ENCODE data around the gene CDH4. TPM values are rescaled to one million over a fixed set of nuclear protein-coding genes. Genes with fewer than 3 reads are reported as not detected.

The CDH4 gene
- total and polyA plus RNA-seq, 4 experiments from 2014 or later = 0.39 to 1.1 (median 0.41) TPM; not detected in 1

DNA sequence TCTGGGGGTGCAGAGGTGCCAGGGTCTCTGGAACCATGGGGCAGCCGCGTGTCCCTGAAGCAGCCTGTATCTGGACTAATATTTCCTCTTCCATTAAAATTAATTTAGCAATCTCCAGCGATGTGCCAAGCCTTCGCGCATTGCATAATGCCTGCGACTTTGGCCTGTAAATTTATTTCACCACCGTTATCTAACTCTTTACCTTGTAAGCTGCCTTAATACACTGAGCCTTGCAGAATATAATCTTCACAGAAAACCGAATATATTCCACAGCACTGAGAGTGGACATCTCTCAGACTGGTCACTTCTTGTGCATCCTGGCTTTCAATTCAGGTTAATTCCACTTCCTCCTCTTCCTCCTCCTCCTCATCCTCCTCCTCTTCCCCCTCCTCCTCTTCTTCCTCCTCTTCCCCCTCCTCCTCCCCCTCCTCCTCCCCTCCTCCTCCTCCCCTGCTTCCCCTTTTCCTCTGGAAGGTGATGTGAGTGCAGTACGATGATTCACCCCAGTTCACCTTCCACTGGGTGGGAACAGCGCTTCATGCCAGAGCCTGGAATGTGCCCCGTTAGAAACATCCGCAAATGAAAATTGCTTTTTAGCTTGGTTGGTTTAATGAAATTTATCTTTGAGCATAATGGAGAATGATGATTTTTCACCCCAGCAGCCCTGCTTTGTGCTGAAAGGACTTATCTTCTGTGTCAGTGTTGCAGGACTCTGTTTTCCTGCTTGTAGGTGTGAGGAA is 101.4 kb downstream of the CDH4 start:
- intact Hi-C loops (cut with micrococcal nuclease) = no loop called here
- Histone ChIP-seq H3K4me3 (ENCODE audit: low read length in 2 of 2) (no peak overlapping the region), H3K4me1 (ENCODE audit: insufficient read depth, low read length) (no peaks in the 10 kb centered on the region), H3K27ac (ENCODE audit: low read depth, low read length) (no peak overlapping the region), H3K36me3 (ENCODE audit: insufficient read depth, low read length) (no peaks in the 10 kb centered on the region), H3K9me3 (ENCODE audit: control insufficient read depth in 1 of 2, low read length in 2 of 2) (no peaks in the 10 kb centered on the region), H3K27me3 (ENCODE audit: insufficient read depth, low read length) (no peaks in the 10 kb centered on the region)
- ChIA-PET CTCF (ENCODE audit: partially characterized antibody) (no interaction called here), POLR2A (ENCODE audit: partially characterized antibody) (no interaction called here)
- H3K36me3 Mint-ChIP-seq = no peaks in the 10 kb centered on the region
- no peak for DNase-seq
- no peak overlapping the region for H3K4me3 Mint-ChIP-seq
- H3K27ac Mint-ChIP-seq = no peak overlapping the region
- peaks cover 0 to 6% (median 0%) of the 10 kb centered on the region in 8 donors for H3K9me3 Mint-ChIP-seq
- H3K27me3 Mint-ChIP-seq = peaks cover 2 to 9% of the 10 kb centered on the region in 2 donors
- no peaks in the 10 kb centered on the region for H3K4me1 Mint-ChIP-seq

DNA sequence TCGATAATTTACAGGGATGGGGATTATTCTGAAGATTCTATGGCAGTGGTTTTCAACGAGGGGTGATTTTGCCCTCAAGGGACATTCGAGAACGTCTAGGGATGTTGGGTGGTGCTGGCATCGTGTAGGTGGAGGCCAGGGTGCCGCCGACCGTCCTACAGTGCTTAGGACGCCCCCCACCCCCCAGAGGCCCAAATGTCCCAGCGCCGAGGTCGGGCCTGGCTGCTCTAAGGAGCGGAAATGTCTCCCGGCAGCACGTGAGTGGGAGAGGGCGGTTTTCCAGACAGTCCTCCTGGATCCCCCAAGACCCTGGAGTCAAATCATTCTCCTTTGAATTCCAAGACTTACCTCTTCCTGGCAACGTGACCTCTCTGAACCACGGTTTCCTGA is 101.9 kb downstream of the CDH4 start:
- Histone ChIP-seq H3K27ac (ENCODE audit: low read depth, low read length) (no peak overlapping the region), H3K36me3 (ENCODE audit: insufficient read depth, low read length) (no peaks in the 10 kb centered on the region), H3K9me3 (ENCODE audit: control insufficient read depth in 1 of 2, low read length in 2 of 2) (no peaks in the 10 kb centered on the region), H3K4me1 (ENCODE audit: insufficient read depth, low read length) (no peaks in the 10 kb centered on the region), H3K4me3 (ENCODE audit: low read length in 2 of 2) (no peak overlapping the region), H3K27me3 (ENCODE audit: insufficient read depth, low read length) (no peaks in the 10 kb centered on the region)
- DNase-seq = no peak
- Mint-ChIP-seq H3K36me3 (no peaks in the 10 kb centered on the region), H3K4me1 (no peaks in the 10 kb centered on the region), H3K4me3 (no peak overlapping the region), H3K27ac (no peak overlapping the region), H3K27me3 (peaks cover 2 to 9% of the 10 kb centered on the region in 2 donors), H3K9me3 (peaks cover 0 to 6% (median 0%) of the 10 kb centered on the region in 8 donors)
- POLR2A ChIA-PET (ENCODE audit: partially characterized antibody) = no interaction called here
- CTCF ChIA-PET (ENCODE audit: partially characterized antibody) = no interaction called here
- intact Hi-C loops (cut with micrococcal nuclease) = no loop called here

DNA sequence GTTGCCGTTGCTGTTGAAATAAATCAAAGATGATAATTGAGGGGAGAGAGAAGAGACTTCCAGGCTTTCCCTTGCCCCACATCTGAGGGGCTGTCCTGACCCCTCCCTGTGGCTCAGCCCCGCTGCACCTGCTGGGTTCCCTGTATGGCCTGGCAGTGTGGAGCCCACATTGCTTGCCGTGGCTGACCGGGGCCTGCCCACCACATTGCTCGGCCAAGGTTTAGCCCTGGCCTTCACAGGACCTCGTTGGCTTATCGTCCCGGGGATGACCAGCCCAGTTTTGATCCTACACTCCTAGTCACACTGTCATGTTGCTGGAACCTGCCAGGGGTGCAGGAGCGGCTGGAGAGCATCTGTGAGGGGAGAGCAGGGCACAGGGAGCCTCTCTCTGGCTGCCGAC is 102.4 kb downstream of the CDH4 start:
- Histone ChIP-seq H3K9me3 (ENCODE audit: control insufficient read depth in 1 of 2, low read length in 2 of 2) (no peaks in the 10 kb centered on the region), H3K27ac (ENCODE audit: low read depth, low read length) (no peak overlapping the region), H3K4me1 (ENCODE audit: insufficient read depth, low read length) (no peaks in the 10 kb centered on the region), H3K36me3 (ENCODE audit: insufficient read depth, low read length) (no peaks in the 10 kb centered on the region), H3K27me3 (ENCODE audit: insufficient read depth, low read length) (no peaks in the 10 kb centered on the region), H3K4me3 (ENCODE audit: low read length in 2 of 2) (no peak overlapping the region)
- Mint-ChIP-seq H3K36me3 (no peaks in the 10 kb centered on the region), H3K4me1 (no peaks in the 10 kb centered on the region), H3K9me3 (peaks cover 0 to 6% (median 0%) of the 10 kb centered on the region in 8 donors), H3K27me3 (peaks cover 2 to 9% of the 10 kb centered on the region in 2 donors), H3K27ac (no peak overlapping the region), H3K4me3 (no peak overlapping the region)
- ChIA-PET CTCF (ENCODE audit: partially characterized antibody) (no interaction called here), POLR2A (ENCODE audit: partially characterized antibody) (no interaction called here)
- intact Hi-C loops (cut with micrococcal nuclease) = no loop called here
- no peak for DNase-seq

DNA sequence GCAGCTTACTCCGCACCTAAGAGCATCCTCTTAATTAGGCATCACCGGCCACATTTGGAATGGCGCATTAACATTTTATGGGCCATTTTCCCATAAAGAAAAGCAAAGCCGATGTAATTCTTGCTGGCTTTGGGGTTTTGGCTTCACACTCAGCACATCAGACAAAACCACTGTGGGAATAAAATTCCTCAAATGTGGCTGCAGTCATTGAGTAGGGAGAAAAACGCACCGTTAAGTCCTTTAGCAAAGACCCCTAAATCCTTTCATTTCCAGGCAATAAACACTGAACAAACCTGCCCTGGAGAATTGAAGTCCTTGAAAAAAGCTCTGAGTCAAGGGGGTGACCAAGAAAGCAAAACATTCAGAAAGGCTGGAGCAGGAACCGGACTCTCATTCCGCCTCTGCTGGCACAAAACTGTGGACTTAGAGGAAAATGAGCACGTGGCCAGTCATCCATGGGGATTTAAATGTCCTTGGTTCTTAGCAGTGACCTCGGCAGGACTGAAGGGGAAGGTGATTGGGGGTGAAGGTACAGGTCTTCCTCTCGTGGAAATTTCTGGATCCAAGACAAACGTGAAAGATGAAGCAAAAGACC is 102.9 kb downstream of the CDH4 start:
- no peak overlapping the region for H3K27ac Mint-ChIP-seq
- no peaks in the 10 kb centered on the region for H3K4me1 ChIP-seq (ENCODE audit: insufficient read depth, low read length)
- ChIA-PET POLR2A (ENCODE audit: partially characterized antibody) (no interaction called here), CTCF (ENCODE audit: partially characterized antibody) (no interaction called here)
- peaks cover 2 to 9% of the 10 kb centered on the region in 2 donors for H3K27me3 Mint-ChIP-seq
- H3K9me3 Mint-ChIP-seq = peaks cover 0 to 6% (median 0%) of the 10 kb centered on the region in 8 donors
- H3K27me3 ChIP-seq (ENCODE audit: insufficient read depth, low read length) = no peaks in the 10 kb centered on the region
- H3K4me3 ChIP-seq (ENCODE audit: low read length in 2 of 2) = no peak overlapping the region
- intact Hi-C loops (cut with micrococcal nuclease) = no loop called here
- no peaks in the 10 kb centered on the region for H3K4me1 Mint-ChIP-seq
- H3K9me3 ChIP-seq (ENCODE audit: control insufficient read depth in 1 of 2, low read length in 2 of 2) = no peaks in the 10 kb centered on the region
- no peak overlapping the region for H3K27ac ChIP-seq (ENCODE audit: low read depth, low read length)
- H3K36me3 Mint-ChIP-seq = no peaks in the 10 kb centered on the region
- H3K36me3 ChIP-seq (ENCODE audit: insufficient read depth, low read length) = no peaks in the 10 kb centered on the region
- DNase-seq = no peak
- no peak overlapping the region for H3K4me3 Mint-ChIP-seq

DNA sequence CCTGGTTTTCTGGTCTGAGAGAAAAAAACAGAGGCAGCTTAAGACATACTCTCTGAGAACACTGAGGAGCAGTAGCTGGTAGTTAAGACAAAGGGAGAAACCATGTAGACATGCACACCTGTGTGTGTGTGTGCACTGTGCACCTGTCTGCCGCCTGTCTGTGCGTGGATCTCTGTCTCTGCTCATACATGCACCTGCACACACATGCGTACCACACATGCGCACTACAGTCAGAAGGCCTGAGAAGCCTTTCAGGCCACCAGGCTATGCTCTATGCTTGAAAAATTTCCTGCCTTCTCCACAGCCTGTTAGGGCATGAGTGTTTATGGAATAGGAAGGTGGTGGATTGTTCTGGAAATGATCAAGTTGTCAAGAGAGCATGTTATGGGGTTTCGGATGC is 103.5 kb downstream of the CDH4 start:
- POLR2A ChIA-PET (ENCODE audit: partially characterized antibody) = no interaction called here
- Mint-ChIP-seq H3K27ac (no peak overlapping the region), H3K36me3 (no peaks in the 10 kb centered on the region), H3K4me3 (no peak overlapping the region), H3K4me1 (no peaks in the 10 kb centered on the region), H3K9me3 (peaks cover 0 to 6% (median 0%) of the 10 kb centered on the region in 8 donors), H3K27me3 (peaks cover 2 to 9% of the 10 kb centered on the region in 2 donors)
- Histone ChIP-seq H3K4me1 (ENCODE audit: insufficient read depth, low read length) (no peaks in the 10 kb centered on the region), H3K36me3 (ENCODE audit: insufficient read depth, low read length) (no peaks in the 10 kb centered on the region), H3K27me3 (ENCODE audit: insufficient read depth, low read length) (no peaks in the 10 kb centered on the region), H3K9me3 (ENCODE audit: control insufficient read depth in 1 of 2, low read length in 2 of 2) (no peaks in the 10 kb centered on the region), H3K4me3 (ENCODE audit: low read length in 2 of 2) (no peak overlapping the region), H3K27ac (ENCODE audit: low read depth, low read length) (no peak overlapping the region)
- DNase-seq = no peak
- CTCF ChIA-PET (ENCODE audit: partially characterized antibody) = no interaction called here
- intact Hi-C loops (cut with micrococcal nuclease) = no loop called here

DNA sequence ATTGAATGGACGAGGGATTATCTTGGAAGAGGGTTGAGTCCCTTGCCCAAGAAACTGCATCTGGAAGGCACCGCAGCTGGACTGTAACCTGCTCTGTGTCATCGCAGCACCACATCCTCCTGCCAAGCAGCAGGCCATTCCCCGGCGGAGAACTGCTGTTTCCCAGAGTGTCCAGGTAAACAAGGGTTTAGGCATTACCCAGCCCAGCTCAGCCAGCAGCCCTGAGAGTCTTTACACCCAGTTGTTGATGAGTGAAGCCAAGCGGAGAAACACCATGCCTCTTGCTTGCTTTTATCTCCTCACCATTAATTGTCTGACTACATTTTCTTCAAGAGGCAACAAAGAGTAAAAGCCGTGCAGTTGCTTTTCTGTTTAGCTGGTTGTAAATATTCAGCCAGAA is 104.1 kb downstream of the CDH4 start:
- no peak overlapping the region for H3K27ac ChIP-seq (ENCODE audit: low read depth, low read length)
- Mint-ChIP-seq H3K36me3 (no peaks in the 10 kb centered on the region), H3K27ac (no peak overlapping the region), H3K27me3 (peaks cover 2 to 7% of the 10 kb centered on the region in 2 donors), H3K4me1 (no peaks in the 10 kb centered on the region), H3K9me3 (peaks cover 0 to 6% (median 0%) of the 10 kb centered on the region in 8 donors), H3K4me3 (no peak overlapping the region)
- intact Hi-C loops (cut with micrococcal nuclease) = no loop called here
- ChIA-PET CTCF (ENCODE audit: partially characterized antibody) (no interaction called here), POLR2A (ENCODE audit: partially characterized antibody) (no interaction called here)
- H3K27me3 ChIP-seq (ENCODE audit: insufficient read depth, low read length) = no peaks in the 10 kb centered on the region
- no peaks in the 10 kb centered on the region for H3K9me3 ChIP-seq (ENCODE audit: control insufficient read depth in 1 of 2, low read length in 2 of 2)
- DNase-seq = no peak
- H3K4me3 ChIP-seq (ENCODE audit: low read length in 2 of 2) = no peak overlapping the region
- no peaks in the 10 kb centered on the region for H3K4me1 ChIP-seq (ENCODE audit: insufficient read depth, low read length)
- H3K36me3 ChIP-seq (ENCODE audit: insufficient read depth, low read length) = no peaks in the 10 kb centered on the region

DNA sequence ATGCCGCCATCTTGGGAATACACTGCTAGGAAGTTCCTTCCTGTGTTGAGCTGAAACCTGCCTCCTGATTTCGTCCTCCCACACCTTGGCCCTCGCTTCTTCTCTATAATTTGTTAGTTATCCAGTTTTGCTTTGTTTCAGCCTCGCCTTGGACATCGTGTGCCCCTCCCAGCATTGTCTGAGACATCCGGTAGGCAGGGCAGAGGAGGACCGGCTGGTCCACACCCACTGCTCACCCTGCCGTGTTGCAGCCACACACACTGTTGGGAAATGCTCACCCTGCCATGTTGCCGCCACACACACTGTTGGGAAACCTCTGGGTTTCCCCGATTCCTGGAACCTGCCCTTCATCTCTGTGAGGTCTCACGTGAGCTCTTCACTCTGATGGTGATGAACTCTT is 105.1 kb downstream of the CDH4 start:
- Mint-ChIP-seq H3K4me1 (no peaks in the 10 kb centered on the region), H3K4me3 (no peak overlapping the region), H3K9me3 (peaks cover 0 to 6% (median 0%) of the 10 kb centered on the region in 8 donors), H3K27me3 (peaks cover 2 to 6% of the 10 kb centered on the region in 2 donors), H3K36me3 (no peaks in the 10 kb centered on the region), H3K27ac (no peak overlapping the region)
- H3K36me3 ChIP-seq (ENCODE audit: insufficient read depth, low read length) = no peaks in the 10 kb centered on the region
- no peak for DNase-seq
- H3K27ac ChIP-seq (ENCODE audit: low read depth, low read length) = no peak overlapping the region
- H3K4me1 ChIP-seq (ENCODE audit: insufficient read depth, low read length) = no peaks in the 10 kb centered on the region
- intact Hi-C loops (cut with micrococcal nuclease) = no loop called here
- no peak overlapping the region for H3K4me3 ChIP-seq (ENCODE audit: low read length in 2 of 2)
- ChIA-PET POLR2A (ENCODE audit: partially characterized antibody) (no interaction called here), CTCF (ENCODE audit: partially characterized antibody) (no interaction called here)
- H3K27me3 ChIP-seq (ENCODE audit: insufficient read depth, low read length) = no peaks in the 10 kb centered on the region
- H3K9me3 ChIP-seq (ENCODE audit: control insufficient read depth in 1 of 2, low read length in 2 of 2) = no peaks in the 10 kb centered on the region
